GM23248 (cell line): ENCODE results near the gene MTHFD1L. TPM values are rescaled to one million over a fixed set of nuclear protein-coding genes. Genes with fewer than 3 reads are reported as not detected.
A peak's percentile ranks its signal among the peaks of the same experiment; 100 is the strongest.

ENCODE experiments used
- DNase-seq: peaks from one replicate; pipeline ENCODE4 v3.0.0-alpha.2; 2015
- H2AFZ ChIP-seq: fragments of 200-600 bp; sonication (generic); 2 replicates; pipeline ENCODE4 v1.6.1; 2016; ENCODE audit warnings: antibody characterized with exemption
- H3F3A ChIP-seq: fragments of 200-600 bp; sonication (generic); 2 replicates; pipeline ENCODE4 v1.6.1; 2016; ENCODE audit warnings: mild to moderate bottlenecking, antibody characterized with exemption, mixed run types; ENCODE audit not compliant: insufficient read depth
- H3K27ac ChIP-seq: fragments of 200-600 bp; sonication (generic); 2 replicates; pipeline ENCODE4 v1.5.1; 2016; ENCODE audit warnings: mild to moderate bottlenecking
- H3K27me3 ChIP-seq: fragments of 200-600 bp; sonication (generic); replicated peaks from 2 replicates; pipeline ENCODE4 v1.6.1; 2016; ENCODE audit warnings: mild to moderate bottlenecking; ENCODE audit not compliant: insufficient read depth
- H3K36me3 ChIP-seq: fragments of 200-600 bp; sonication (generic); 2 replicates; pipeline ENCODE4 v1.6.1; 2016; ENCODE audit warnings: low read depth, mild to moderate bottlenecking
- H3K4me1 ChIP-seq: fragments of 200-600 bp; sonication (generic); 2 replicates; pipeline ENCODE4 v1.6.1; 2016; ENCODE audit warnings: mild to moderate bottlenecking; ENCODE audit not compliant: insufficient read depth
- H3K4me2 ChIP-seq: fragments of 200-600 bp; sonication (generic); one replicate; pipeline ENCODE4 v1.6.1; 2016; ENCODE audit warnings: mild to moderate bottlenecking; ENCODE audit not compliant: unreplicated experiment
- H3K4me3 ChIP-seq: fragments of 200-600 bp; sonication (generic); 2 replicates; pipeline ENCODE4 v1.5.1; 2016; ENCODE audit warnings: mild to moderate bottlenecking
- H3K79me2 ChIP-seq: fragments of 200-600 bp; sonication (generic); 2 replicates; pipeline ENCODE4 v1.6.1; 2016; ENCODE audit warnings: mild to moderate bottlenecking; ENCODE audit not compliant: insufficient read depth
- H3K9ac ChIP-seq: fragments of 200-600 bp; sonication (generic); 2 replicates; pipeline ENCODE4 v1.6.1; 2016; ENCODE audit warnings: mild to moderate bottlenecking
- H3K9me2 ChIP-seq: fragments of 200-600 bp; sonication (generic); 2 replicates; pipeline ENCODE4 v1.6.1; 2016; ENCODE audit warnings: mixed run types, mild to moderate bottlenecking, moderate library complexity; ENCODE audit not compliant: insufficient read depth
- H3K9me3 ChIP-seq: fragments of 200-600 bp; sonication (generic); one replicate; pipeline ENCODE4 v1.6.1; 2017; ENCODE audit warnings: low read depth
- H4K20me1 ChIP-seq: fragments of 200-600 bp; sonication (generic); 2 replicates; pipeline ENCODE4 v1.6.0; 2016; ENCODE audit not compliant: insufficient read depth
- EZH2 ChIP-seq: fragments of 200-600 bp; sonication (generic); IDR thresholded peaks from 2 replicates; pipeline ENCODE4 v1.6.1; 2018; ENCODE audit warnings: antibody characterized with exemption, mild to moderate bottlenecking; ENCODE audit not compliant: insufficient read depth, poor library complexity, severe bottlenecking
- EZH2phosphoT487 ChIP-seq: fragments of 200-600 bp; sonication (generic); IDR thresholded peaks from 2 replicates; pipeline ENCODE4 v1.6.1; 2018; ENCODE audit warnings: antibody characterized with exemption, moderate library complexity, mild to moderate bottlenecking, low read depth; ENCODE audit not compliant: insufficient read depth
- WGBS, 2 experiments: methylation state at CpG; one replicate each; pipeline ENCODE4 v1.1.6; 2015 to 2017; ENCODE audit warnings: low lambda C conversion rate in 2 of 2, low coverage in 1 of 2; ENCODE audit errors: missing lambda C conversion rate in 2 of 2; 5-methylcytosine and 5-hydroxymethylcytosine counted together
- in situ Hi-C: fragments of 300-500 bp; cut with MboI; formaldehyde crosslinking; loops from 2 replicates; pipeline ENCODE4 v1.15.0; 2020
- polyA plus RNA-seq: library from polyadenylated mRNA; unstranded; fragments of >200 nt; fragmentation: Nextera tagmentation; extraction: Ambion mirVana; gene quantifications from 2 replicates; pipeline ENCODE4 v1.2.1, GENCODE V29; 2016
- total RNA-seq: library from RNA; depleted of rRNA; stranded (reverse); fragments of >200 nt; shearing (Covaris generic); gene quantifications from 2 replicates; pipeline ENCODE4 v1.2.3, GENCODE V29; 2014

MTHFD1L gene
- total and polyA plus RNA-seq, 2 experiments from 2014 or later: 57.6 to 99.6 TPM

DNA sequence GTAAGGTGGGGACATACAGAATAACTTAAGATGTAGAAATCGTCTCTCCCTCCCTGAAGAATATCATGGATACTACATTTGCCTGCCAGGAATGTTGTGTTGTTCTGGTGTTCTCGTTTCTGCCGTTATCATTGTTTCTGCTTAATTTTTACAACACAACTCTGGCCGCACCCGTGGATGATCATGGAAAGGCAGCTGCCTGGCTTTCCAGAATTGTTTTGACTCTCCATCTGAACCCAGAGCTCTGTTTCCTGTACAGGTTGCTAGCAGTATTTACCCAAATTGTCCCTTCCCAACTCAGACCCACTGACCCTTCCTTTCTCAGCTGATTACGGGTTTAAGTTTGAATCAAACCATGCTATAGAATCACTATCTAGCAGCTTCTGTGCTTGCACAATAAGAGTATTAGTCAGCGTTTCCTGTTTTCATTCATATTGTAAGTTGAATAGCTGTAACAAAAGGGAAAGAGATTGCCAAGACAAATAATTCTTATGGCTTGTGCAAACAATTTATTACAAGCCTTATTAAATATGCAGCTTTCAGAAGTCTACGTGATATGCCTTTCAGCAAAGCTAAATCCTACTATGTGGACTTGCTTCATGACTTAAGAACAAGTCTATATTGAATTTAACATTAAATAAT is 139.0 kb downstream of the MTHFD1L start:
- WGBS, 2 experiments: 1% methylated on average over 8 of the region's 8 CpGs
- Histone ChIP-seq H3F3A (peaks cover 36% of the 10 kb centered on the region), H3K9me2 (no peaks in the 10 kb centered on the region), H3K27ac (peak overlapping the region; percentile 90), H3K9me3 (no peaks in the 10 kb centered on the region), H3K27me3 (no peaks in the 10 kb centered on the region), H4K20me1 (no peaks in the 10 kb centered on the region), H3K9ac (peak overlapping the region; percentile 69), H3K36me3 (peaks cover 26% of the 10 kb centered on the region; the same call in 1 of the 2 replicates), H3K4me3 (peak overlapping the region; percentile 34), H3K4me1 (peaks cover 31% of the 10 kb centered on the region), H3K4me2 (peak overlapping the region; percentile 76), H2AFZ (peak overlapping the region; percentile 1; the same call in 1 of the 2 replicates), H3K79me2 (peaks cover 7% of the 10 kb centered on the region; the same call in 1 of the 2 replicates)
- TF ChIP-seq EZH2phosphoT487 (no peak), EZH2 (no peak)
- in situ Hi-C loops: no loop called here
- DNase-seq: peak; percentile 93

DNA sequence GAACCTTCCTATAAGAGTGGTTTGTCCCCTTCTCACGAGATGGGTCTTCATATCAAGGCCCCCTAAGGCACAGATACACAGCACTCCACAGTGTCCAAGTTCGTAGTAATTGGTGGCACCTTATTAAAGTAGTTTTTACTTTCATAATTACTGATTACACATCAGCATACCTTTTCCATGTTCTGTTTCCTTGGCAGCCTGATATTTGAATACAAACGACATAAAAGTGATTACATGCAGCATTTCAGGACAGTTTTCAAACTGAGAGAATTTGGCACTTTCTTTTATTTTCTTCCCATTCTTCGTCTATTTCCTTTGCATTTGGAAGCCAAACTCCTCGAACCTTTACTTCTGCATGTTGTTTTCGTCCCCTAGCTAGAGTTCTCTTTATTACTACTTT is 139.7 kb downstream of the MTHFD1L start:
- no peaks in the 10 kb centered on the region for H3K27me3 ChIP-seq
- H3K9me2 ChIP-seq: no peaks in the 10 kb centered on the region
- peaks cover 26% of the 10 kb centered on the region; the same call in 1 of the 2 replicates for H3K36me3 ChIP-seq
- peak overlapping the region; percentile 34 for H3K4me3 ChIP-seq
- peaks cover 35% of the 10 kb centered on the region for H3F3A ChIP-seq
- H3K4me2 ChIP-seq: peak overlapping the region; percentile 76
- H3K27ac ChIP-seq: peak overlapping the region; percentile 90
- H2AFZ ChIP-seq: no peak overlapping the region
- no peaks in the 10 kb centered on the region for H3K9me3 ChIP-seq
- peak overlapping the region; percentile 4; the same call in 1 of the 2 replicates for H3K9ac ChIP-seq
- peak; percentile 17 for DNase-seq
- WGBS, 2 experiments: 60 to 61% methylated on average over 6 of the region's 6 CpGs
- TF ChIP-seq EZH2 (no peak), EZH2phosphoT487 (no peak)
- H4K20me1 ChIP-seq: no peaks in the 10 kb centered on the region
- peaks cover 26% of the 10 kb centered on the region for H3K4me1 ChIP-seq
- H3K79me2 ChIP-seq: peaks cover 7% of the 10 kb centered on the region; the same call in 1 of the 2 replicates
- in situ Hi-C loops: no loop called here

DNA sequence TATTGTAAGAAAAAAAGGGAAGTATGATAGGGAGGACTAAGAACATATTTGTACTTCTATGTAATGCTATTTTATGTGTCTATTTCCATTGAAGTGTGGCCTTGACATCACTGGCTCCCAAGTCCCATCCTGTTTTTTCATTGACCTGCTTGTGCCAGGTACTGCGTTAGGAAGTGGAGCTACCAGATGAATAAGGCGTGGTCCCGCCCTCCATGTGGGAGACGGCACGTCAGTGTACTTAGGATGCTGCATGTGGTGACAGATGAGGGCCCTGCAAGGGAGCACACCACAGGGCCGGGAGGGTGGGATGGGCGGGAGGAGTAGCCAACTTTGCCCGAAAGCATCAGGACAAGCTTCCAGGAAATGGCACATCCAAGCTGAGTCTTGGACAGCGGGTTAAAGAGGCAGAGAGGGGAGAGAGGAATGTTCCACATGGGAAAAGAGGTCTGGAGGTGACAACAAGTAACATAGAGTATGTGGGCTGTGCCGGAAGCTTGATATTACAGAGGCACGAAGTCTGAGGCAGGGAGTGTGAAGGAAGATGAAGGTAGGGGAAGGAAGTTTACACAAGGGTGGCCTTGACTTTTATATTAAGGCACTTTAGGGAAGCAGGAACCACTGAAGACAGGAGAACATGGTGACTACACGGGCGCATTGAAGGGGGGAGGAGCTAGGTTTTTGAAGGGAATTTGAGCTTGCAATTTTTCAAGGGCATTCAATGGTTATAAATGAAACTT is 140.6 kb downstream of the MTHFD1L start:
- no peaks in the 10 kb centered on the region for H4K20me1 ChIP-seq
- WGBS, 2 experiments: 96 to 98% methylated on average over 13 of the region's 13 CpGs

DNA sequence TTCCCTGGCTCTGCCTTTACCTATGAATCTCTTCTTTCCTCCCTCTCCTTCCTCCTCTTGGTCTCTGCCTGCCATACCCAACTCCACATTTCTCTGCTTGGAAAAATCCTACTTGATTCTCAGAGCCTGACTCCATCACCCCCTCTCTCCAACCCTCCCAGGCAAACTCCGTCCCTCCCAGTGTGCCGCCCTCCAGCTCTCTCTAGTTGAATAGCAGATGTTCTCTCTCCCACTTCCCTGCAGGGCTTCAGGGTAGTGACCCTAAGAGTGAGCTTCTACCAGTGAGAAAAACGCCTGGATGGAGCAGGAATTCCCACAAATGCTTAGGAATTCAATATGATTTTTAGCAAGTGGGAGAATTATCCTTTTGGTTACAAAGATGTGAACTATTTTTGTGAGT is 141.6 kb downstream of the MTHFD1L start:
- Histone ChIP-seq H3K4me1 (peaks cover 26% of the 10 kb centered on the region), H3K27me3 (no peaks in the 10 kb centered on the region), H3K4me2 (no peak overlapping the region), H3K36me3 (peaks cover 40% of the 10 kb centered on the region; the same call in 1 of the 2 replicates), H4K20me1 (no peaks in the 10 kb centered on the region), H2AFZ (no peak overlapping the region), H3K9me3 (no peaks in the 10 kb centered on the region), H3F3A (peaks cover 49% of the 10 kb centered on the region), H3K79me2 (peaks cover 7% of the 10 kb centered on the region; the same call in 1 of the 2 replicates), H3K9me2 (no peaks in the 10 kb centered on the region), H3K9ac (no peak overlapping the region), H3K27ac (no peak overlapping the region), H3K4me3 (no peak overlapping the region)
- in situ Hi-C loops: no loop called here
- TF ChIP-seq EZH2: no peak
- TF ChIP-seq EZH2phosphoT487: no peak
- no peak for DNase-seq
- WGBS, 2 experiments: 96 to 97% methylated on average over 3 of the region's 3 CpGs

More for the DNA sequence above, 140.6 kb downstream of the MTHFD1L start:
- peaks cover 26% of the 10 kb centered on the region for H3K4me1 ChIP-seq
- in situ Hi-C loops: no loop called here
- H3K4me2 ChIP-seq: no peak overlapping the region
- peaks cover 35% of the 10 kb centered on the region; the same call in 1 of the 2 replicates for H3K36me3 ChIP-seq
- H3K27me3 ChIP-seq: no peaks in the 10 kb centered on the region
- H3K9me3 ChIP-seq: no peaks in the 10 kb centered on the region
- H3F3A ChIP-seq: peaks cover 42% of the 10 kb centered on the region
- no peak for DNase-seq
- no peak for TF ChIP-seq EZH2
- no peak for TF ChIP-seq EZH2phosphoT487
- no peak overlapping the region for H3K4me3 ChIP-seq
- H3K9ac ChIP-seq: no peak overlapping the region
- H3K9me2 ChIP-seq: no peaks in the 10 kb centered on the region
- no peak overlapping the region for H3K27ac ChIP-seq
- H2AFZ ChIP-seq: no peak overlapping the region
- H3K79me2 ChIP-seq: peaks cover 7% of the 10 kb centered on the region; the same call in 1 of the 2 replicates
